DMS79 (cell line): ENCODE data around the gene RBP7.

Source experiments
- DNase-seq: peaks from one replicate; lab custom pipeline; 2025; lab: John Stamatoyannopoulos, UW

Gene RBP7

DNA sequence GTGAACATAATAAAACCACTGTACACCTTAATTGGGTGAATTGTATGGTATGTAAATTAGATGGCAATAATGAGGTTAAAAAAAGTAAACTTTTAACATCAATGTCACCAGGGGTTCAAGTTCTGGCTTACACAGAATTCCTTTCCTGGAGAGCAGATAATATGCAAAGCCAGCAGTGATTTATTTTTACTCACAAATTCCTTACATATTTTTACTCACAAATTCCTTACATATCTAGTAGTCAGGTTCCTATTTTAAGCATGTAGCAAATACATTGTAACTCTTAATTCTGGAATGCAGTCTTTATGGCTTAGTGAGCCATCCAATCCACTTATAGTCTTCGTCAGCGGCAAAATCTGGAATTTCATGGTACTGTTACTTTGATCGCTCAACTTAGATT, 34.4 kb downstream of the RBP7 start:
- DNase-seq: no peak

DNA sequence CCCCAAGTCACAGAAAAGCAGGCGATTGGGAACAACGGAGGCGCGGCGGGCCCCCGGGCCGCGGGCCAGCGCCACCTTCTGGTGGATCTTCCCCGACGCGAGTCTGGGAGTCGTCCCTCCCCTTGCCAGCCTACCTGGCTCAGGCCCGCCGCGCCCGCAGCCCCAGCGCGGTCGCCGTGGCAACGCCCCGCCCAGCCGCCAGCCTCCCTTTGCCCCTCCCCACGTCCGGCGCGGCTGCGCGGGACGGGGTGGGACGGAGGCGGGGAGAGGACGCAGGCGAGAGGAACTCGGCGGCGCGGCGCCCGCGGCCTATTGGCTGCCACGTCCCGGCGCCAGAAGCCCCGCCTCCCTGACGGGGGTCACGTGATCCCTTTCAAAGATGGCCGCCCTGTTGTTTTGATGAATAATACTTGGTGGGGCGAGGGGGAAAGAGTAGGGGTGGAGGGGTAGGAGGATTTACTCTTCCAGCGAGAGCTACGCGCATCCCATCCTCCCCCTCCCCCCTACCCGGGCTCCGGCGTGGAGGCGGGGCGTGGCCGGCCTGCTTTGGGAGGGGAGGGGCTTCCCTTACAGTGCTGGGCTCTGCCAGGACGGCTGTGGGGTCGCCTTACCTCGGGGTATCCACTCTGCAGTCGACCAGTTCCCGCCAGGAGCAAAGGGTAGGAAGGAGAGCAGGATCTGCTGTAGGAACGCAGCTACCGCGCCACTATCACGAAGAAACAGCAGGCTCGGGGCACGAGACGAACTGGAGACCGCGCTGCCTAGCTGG, 35.7 kb downstream of the RBP7 start, which contains the start of gene UBE4B:
Gene UBE4B (plus strand): TSS at position 369 of the 769 bp plus-strand sequence. CDS start 713 bp downstream, outside the sequence.
- peak; percentile 97 for DNase-seq

DNA sequence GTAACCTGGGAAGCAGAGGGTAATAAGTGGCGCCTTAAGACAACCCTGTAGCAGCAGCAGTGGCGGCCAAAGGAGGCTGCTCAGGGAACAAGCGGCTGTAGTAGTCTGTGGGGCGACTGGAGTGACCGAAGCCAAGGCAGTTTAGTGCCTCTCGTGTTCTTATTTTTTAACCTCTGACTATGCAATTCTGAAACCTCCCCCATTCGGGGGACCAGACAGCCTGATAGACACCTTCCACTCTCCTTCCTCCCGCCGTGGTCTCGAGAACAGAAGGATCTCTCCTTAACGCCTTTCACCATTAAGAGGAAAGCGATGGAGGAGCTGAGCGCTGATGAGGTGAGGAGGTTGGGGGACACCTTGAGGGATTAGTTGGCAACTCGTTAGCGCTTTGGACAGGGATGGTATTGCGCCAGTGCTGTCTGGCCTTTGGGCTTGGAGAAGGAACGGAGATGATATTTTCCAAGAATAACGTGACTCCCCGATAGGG, 36.4 kb downstream of the RBP7 start:
- DNase-seq: peak; percentile 33

DNA sequence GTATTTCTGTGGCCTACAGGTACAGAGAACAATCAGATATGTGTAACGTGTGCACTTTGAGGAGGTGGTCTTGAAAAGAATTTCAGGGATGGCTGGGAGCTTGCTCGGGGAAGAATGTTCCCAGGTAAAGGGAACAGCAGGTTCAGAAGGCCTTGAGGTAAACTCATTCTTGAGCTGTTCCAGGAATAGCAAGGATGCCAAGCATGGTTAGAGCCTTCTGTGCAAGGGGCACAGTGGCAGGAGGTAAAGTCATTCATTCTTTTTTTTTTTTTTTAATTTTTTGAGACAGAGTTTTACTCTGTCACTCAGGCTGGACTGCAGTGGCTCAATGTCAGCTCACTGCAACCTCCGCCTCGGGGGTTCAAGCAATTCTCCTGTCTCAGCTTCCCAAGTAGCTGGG, 45.7 kb downstream of the RBP7 start:
- no peak for DNase-seq

DNA sequence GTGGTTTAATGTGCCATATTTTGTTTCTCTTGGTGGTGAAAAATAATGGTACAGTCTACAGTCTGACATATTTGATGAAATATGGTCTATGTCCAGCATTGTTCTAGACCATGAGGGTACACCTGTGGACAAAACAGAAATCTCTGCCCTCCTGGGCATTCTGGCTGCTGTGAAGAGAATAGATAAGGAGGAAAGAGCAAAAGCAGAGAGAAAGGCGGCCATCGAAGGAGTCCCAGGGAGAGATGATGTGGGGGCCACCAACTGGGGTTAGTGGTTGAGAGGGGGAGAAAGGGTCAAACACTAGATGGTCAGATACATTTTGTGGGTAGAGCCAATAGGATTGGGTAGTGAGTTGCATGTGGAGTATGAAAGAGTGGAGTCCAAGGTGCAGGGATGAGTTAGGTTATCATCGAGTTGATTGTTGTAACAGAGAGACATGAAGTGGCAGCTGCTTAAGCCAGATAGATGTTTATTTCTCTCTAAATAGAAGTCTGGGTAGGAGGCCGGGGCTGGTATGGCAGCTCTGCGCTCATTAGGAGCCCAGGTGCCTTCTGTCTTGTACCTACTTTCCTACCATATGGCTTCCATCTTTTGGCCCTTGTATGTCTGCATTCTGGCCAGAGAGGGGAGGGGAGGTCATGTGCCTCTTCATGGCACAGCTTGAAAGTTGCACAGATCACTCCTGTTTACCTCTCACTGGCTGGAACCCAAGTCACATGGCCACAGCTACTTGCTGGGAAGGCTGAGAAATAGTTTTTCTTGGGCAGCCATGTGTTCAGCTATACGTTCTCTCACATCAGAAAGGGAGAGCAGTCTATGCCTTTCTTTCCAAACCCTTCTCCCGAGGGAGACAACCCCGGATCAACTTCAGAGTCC, 48.7 kb downstream of the RBP7 start:
- no peak for DNase-seq

DNA sequence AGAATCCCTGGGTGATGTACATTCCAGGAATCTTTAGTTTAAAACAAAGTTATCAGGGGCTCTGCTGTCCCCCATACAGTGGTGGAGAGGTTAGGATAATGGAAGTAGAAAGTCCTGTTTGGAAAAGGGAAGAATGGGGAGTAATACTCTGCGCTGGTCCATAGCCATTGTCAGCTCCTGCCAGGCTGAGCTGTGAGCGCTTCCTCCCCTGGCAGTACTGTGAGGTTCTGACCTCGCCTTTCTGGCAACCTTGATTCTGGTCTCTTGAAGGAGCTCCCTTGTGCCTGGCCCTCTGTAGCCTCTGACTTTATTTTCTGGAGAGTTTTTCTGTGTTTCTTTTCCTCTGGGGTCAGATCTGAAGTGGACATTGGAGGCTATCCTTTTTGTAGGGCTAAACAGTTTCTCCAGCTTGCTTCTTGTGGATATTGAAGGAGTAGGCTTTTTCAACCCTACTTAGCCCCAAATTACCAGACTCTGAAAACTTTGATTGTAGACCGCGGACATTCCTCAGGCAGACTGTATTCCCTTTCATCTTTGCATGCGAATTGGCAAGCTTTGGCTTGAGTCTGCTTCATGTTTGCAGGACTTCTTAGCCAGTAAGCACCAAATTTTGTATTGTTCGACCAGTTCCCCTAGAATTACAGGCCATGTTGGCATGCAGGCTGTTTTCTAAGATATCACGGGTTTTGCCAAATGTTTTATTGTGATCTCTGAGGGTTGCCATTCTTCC, 49.5 kb downstream of the RBP7 start:
- DNase-seq: no peak

DNA sequence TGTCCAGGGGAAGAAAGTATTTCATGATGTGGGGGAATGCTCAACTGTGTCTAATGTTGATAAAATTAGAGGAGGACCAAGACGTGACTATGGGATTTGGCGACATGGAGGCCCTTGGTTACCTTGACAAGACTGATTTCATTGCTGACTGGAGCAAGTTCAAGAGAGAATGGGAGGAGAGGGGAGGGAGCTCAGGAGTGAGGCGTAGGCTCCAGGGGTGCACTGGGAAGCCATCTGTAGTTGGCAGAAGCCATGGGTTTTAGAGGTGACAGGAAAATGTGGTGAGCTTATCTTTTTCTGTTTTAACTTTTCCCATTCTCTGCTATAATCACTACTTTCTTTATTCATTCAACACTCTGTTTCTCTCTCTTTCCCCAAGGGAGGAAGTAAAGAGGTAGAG, 51.6 kb downstream of the RBP7 start:
- no peak for DNase-seq

DNA sequence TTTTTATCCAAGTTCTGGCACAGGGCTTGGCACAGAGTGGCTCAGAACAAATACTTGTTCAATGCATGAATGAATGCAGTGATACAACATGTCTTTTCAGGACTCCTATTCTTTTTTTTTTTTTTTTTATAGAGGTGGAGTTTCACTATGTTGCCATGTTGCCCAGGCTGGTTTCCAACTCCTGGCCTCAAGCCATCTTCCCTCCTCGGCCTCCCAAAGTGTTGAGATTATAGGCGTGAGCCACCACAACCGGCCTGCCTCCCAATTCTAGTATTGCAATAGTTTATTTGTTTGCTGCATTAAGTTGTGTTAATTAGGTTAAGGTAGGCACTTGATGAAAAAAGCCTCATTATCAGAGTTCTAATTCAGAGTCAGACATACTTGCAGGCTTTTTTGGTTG, 53.6 kb downstream of the RBP7 start:
- no peak for DNase-seq

DNA sequence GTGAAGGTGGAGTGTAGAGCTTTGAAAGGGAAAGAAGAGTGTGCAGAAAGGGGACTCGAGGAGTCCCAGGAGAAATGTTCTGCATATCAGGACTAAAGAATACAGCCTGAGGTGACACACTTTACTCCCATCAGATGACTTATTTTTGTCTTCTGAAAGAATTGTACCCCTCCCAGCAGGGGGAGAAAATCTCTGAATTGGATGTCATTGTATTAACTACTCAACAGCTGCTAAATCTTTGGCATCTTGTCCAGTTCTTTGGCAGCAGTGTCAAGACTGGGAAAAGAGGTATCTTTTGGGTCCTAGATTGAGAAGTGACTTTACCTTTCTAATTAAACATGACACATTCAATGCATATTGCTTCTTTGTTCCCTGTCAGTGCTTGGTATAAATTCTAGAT, 54.6 kb downstream of the RBP7 start:
- DNase-seq: no peak

DNA sequence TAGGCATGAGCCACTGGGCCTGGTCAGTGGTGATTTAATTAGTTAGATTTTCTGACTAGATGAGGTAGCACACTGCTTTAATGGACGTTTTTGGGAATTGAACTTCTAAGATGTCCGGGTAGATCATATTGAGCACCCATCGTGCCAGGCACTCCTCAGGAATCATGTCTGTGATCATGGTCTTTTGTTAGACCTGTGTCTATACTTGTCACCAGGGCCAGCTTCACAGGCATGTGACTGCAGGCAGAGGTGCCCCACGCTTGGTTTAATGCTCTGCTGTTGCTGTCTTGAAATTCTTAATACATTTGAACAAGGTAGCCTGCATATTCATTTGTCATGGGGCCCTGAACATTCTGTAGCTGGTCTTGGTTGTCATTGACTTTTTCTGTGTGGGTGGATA, 55.3 kb downstream of the RBP7 start:
- no peak for DNase-seq

DNA sequence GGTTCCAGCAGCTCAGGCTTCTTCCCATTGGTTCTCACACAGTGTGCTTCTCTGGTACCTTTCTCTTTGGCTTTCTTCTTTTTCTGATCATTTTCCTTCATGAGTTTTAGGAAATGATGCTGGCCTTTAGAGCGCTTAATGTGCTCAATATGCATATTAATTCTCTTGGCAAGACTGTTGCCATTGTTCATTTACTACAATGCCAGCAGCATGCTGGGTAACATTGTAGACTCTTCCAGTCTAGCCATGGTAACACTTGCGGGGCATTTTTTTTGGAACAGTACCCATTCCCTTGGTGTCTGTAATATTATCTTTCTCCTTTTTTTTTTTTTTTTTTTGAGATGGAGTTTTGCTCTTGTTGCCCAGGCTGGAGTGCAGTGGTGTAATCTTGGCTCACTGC, 57.4 kb downstream of the RBP7 start:
- DNase-seq: no peak

DNA sequence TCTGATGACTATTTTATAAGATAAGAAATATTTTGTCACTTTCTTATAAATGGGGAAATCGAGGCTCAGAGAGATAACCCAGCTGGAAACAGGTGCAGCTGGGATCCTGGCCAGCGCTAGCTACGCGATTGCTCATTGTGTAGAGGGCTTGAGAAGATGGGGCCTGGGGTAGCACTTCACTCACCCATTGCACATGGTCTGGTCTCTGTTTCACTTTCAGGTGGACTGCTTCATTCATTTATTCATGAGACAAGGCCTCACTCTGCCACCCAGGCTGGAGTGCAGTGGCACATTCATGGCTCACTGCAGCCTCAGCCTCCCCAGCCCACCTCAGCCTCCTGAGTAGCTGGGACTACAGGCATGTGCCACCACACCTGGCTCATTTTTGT, 59.6 kb downstream of the RBP7 start:
- DNase-seq: no peak

DNA sequence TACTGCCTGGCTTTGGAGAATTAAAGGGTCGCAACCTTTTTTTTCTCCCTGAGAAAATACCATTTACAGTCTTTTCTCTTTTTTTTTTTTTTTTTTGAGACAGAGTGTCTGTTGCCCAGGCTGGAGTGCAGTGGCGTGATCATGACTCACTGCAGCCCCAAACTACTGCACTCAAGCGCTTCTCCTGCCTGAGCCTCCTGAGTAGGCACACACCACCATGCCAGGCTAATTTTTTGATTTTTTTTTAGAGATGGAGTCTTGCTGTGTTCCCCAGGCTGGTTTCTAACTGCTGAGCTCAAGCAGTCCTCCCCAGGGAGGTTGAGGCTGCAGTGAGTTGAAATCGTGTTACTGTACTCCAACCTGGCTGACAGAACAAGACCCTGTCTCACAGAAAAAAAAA, 60.3 kb downstream of the RBP7 start:
- DNase-seq: peak; percentile 63

DNA sequence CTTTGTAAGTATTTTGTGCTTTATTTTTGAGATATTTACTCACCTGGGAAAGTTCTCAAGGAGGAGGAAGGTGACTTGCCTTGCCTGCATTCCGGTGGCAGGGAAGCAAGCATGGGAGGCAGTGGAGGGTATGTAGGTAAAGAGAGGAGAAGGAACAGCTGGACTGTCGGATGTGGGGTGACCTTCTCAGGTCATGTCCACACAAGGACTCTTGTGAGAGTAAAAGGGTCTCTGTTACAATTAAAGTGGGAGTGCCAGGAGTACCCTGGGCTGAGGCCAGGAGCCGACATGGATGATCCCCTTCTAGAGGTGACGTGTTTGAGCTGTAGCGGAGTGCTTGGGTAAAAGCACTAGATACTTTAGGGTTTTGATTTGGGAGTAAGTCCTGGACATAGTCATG, 60.8 kb downstream of the RBP7 start:
- peak; percentile 70 for DNase-seq

DNA sequence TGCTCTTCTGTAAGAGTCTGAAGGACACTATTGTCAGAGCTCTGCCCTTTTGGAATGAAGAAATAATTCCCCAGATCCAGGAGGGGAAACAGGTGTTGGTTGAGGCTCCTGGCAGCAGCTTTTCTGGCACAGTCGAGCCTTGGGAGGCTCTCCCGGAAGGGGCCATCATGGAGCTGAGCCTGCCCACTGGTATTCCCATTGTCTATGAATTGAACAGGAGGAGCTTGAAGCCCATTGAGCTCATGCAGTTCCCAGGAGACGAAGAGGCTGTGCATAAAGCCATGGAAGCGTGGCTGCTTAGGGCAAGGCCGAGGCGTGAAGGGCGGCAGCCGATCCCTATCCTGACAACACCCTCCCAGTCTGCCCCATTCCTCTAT, 62.3 kb downstream of the RBP7 start:
- no peak for DNase-seq

DNA sequence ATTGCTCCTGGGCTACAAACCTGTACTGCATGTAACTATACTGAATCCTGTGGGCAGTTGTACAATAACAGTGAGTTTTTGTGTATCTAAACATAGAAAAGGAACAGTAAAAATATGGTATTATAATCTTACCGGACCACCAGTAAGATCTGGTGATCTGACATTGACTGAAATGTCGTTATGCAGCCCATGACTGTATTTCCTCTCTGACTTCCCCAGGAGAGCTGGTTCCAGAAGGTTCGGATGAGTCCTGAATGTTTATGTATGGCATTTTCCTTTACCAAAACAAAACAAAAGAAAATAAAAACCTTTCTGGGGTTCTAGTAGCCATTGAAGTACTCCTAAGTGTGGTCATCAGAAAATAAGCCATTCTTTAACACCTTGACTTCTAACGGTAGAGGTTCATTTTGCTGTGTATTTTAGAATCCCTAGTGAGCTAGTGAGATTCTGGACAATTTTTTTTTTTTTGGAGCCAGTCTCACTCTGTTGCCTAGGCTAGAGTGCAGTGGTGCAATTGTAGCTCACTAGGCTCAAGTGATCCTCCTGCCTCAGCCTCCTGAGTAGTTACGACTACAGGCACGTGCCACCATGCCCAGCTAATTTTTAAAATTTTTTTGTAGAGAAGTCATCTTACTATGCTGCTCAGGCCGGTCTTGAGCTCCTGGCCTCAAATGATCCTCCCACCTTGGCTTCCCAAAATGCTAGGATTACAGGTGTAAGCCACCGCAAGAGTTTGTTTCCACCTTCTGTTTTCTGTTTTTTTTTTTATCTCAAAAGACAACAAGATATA, 63.5 kb downstream of the RBP7 start:
- DNase-seq: no peak

DNA sequence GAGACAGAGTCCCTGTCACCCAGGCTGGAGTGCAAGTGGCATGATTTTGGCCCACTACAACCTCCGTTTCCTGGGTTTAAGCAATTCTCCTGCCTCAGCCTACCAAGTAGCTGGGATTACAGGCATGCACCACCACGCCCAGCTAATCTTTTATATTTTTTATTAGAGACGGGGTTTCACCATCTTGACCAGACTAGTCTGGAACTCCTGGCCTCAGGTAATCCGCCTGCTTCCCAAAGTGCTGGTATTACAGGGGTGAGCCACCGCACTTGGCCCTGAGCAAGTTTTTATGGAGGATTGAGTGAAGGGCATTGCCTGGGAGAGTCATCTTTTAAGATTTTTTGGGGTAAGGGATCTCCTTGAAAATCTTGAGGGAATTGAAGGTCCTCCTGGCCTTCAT, 64.2 kb downstream of the RBP7 start:
- no peak for DNase-seq

DNA sequence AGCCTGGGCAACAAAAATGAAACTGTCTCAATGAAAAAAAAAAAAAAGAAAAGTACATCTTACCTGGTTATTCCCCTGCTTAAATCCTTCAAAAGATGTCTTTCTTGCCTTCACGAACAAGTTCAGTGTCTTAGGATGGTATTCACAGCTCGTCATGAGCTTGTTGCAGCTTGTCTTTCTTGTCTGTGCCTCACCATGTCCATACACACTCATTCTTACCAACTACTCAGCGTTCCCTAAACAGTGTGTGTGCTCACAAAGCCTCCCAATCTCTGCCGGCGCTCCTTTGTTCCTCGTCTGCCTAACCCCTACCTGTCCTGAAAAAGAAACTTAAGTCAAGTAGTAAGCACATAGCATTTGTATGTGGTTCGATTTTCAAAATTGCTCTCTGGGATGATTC, 66.8 kb downstream of the RBP7 start:
- DNase-seq: no peak

DNA sequence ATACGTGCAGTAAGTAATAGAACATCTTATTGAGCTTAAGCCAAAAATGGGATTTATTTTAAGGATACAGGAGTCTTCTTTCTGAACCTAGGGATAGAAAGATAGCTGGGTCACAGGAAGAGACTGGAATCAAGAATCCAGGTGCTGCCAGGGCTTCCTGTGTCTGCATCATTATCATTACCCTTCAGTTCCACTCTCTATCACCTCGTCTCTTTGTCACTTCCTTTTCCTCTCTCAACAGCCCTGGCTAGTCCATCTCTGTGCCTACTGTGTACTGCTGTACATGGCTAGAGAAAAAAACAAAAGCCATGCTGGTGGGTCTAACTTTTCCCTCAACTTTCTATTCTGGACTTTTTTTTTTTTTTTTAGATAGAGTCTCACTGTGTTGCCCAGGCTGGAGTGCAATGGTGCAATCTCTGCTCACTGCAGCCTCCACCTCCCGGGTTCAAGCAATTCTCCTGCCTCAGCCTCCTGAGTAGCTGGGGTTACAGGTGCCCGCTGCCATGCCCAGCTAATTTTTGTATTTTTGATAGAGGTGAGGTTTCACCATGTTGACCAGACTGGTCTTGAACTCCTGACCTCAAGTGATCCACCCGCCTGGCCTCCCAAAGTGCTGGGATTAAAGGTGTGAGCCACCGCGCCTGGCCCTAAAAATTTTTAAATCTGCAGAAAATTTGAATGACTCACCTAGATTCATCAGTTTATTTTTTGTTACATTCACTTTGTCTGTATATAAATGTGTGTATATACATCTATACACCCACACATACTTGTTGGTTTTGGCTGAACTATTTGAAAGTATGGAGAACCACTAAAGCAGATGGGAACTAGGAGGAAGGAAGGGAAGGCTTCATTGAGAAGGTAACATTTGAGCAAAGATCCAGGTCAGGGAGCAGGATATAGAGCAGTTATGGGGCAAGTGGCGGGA, 67.7 kb downstream of the RBP7 start:
- no peak for DNase-seq

DNA sequence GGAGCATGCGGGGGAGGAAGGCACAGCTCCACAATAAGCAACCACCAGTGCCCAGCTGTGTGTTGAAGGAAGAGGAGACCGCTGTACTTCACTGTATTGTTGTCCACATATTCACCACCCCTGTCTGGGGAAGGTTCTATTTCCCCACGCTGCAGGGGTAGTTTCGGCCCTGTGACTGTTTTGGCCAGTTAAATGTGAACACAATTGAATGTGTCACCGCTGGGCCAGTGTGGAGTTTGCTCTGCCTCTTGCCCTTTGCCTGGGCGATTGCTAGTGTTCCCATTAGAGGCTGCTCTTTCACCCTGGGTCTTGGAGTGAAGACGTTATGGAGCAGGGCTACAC, 68.3 kb downstream of the RBP7 start:
- no peak for DNase-seq
